GM12878 (cell line): ENCODE results near the gene HBP1. TPM values are rescaled to one million over a fixed set of nuclear protein-coding genes. Genes with fewer than 3 reads are reported as not detected.

Source experiments
- ATAC-seq: fragments of 200-7000 bp; cut with Tn5 transposase; 3 replicates; pipeline ENCODE4 v1.9.1; 2020; ENCODE audit warnings: mild to moderate bottlenecking, moderate library complexity
- BruUV-seq: library from RNA; stranded (reverse); fragments of 400-500 nt; replicated peaks from 2 replicates; lab custom pipeline; 2021; lab: Mats Ljungman, UMichigan
- CTCF ChIA-PET: fragments of 300-600 bp; sonication (Branson Sonifier 250); formaldehyde crosslinking; extraction: SDS; loops from one replicate; lab custom pipeline; 2021; ENCODE audit warnings: inconsistent platforms; lab: Yijun Ruan, JAX
- POLR2A ChIA-PET: fragments of 350-600 bp; formaldehyde crosslinking; extraction: SDS; loops from one replicate; lab custom pipeline; 2021; ENCODE audit warnings: inconsistent platforms; lab: Charles Lee
- RAD21 ChIA-PET: fragments of 300-600 bp; sonication (Branson Sonifier 250); formaldehyde crosslinking; loops from one replicate; lab custom pipeline; 2023; ENCODE audit warnings: antibody characterized with exemption; ENCODE audit not compliant: unreplicated experiment; lab: Charles Lee
- SMC1A ChIA-PET: fragments of 300-600 bp; sonication (Branson Sonifier 250); formaldehyde crosslinking; loops from one replicate; lab custom pipeline; 2023; ENCODE audit not compliant: unreplicated experiment, uncharacterized antibody; lab: Charles Lee
- DNase-seq: peaks from one replicate; pipeline ENCODE4 v3.0.0-alpha.2; 2011; ENCODE audit warnings: low read depth, low spot score
- FAIRE-seq: peaks from 3 replicates; lab custom pipeline; 2011; peaks lifted over from hg19 to GRCh38; lab: Jason Lieb, UNC
- H2AFZ ChIP-seq: 2 replicates; pipeline ENCODE4 v1.6.0; 2011; ENCODE audit warnings: low read depth, low read length, control low read depth; ENCODE audit not compliant: control insufficient read depth
- H3K27ac ChIP-seq: 2 replicates; pipeline ENCODE4 v1.5.1; 2011; ENCODE audit warnings: control low read depth; ENCODE audit not compliant: control insufficient read depth, insufficient read depth
- H3K27me3 ChIP-seq, 2 experiments: replicated peaks in 1 of 2; 2 replicates each; pipeline versions ENCODE4 v1.6.0 to v1.6.1; 2011; ENCODE audit warnings: low read length in 1 of 2; ENCODE audit not compliant: control insufficient read depth in 2 of 2, insufficient read depth in 2 of 2
- H3K36me3 ChIP-seq, 2 experiments: 2 replicates each; pipeline ENCODE4 v1.5.1; 2011; ENCODE audit warnings: low read length in 1 of 2; ENCODE audit not compliant: control insufficient read depth in 2 of 2, insufficient read depth in 2 of 2
- H3K4me1 ChIP-seq: 2 replicates; pipeline ENCODE4 v1.6.1; 2011; ENCODE audit warnings: mild to moderate bottlenecking, low read length, moderate library complexity, mixed read lengths; ENCODE audit not compliant: control insufficient read depth, insufficient read depth
- H3K4me2 ChIP-seq: 2 replicates; pipeline ENCODE4 v1.6.0; 2011; ENCODE audit warnings: control low read depth; ENCODE audit not compliant: control insufficient read depth, insufficient read depth
- H3K4me3 ChIP-seq: fragments of 200-600 bp; sonication (generic); 2 replicates; pipeline ENCODE4 v1.5.1; 2016
- H3K79me2 ChIP-seq: 2 replicates; pipeline ENCODE4 v1.6.0; 2011; ENCODE audit warnings: low read length; ENCODE audit not compliant: control insufficient read depth, insufficient read depth
- H3K9ac ChIP-seq: 2 replicates; pipeline ENCODE4 v1.8.0; 2011; ENCODE audit warnings: low read length, control low read depth, mixed read lengths; ENCODE audit not compliant: control insufficient read depth, insufficient read depth
- H3K9me3 ChIP-seq: replicated peaks from 3 replicates; pipeline ENCODE4 v1.5.1; 2011; ENCODE audit warnings: mild to moderate bottlenecking, low read length; ENCODE audit not compliant: control insufficient read depth, insufficient read depth
- H4K20me1 ChIP-seq: 2 replicates; pipeline ENCODE4 v1.6.0; 2011; ENCODE audit not compliant: control insufficient read depth, insufficient read depth
- BHLHE40 ChIP-seq, 2 experiments: fragments of 450-650 bp in 1 of 2; IDR thresholded peaks; 2 replicates each; pipeline ENCODE4 v1.6.1; 2011 to 2017; ENCODE audit warnings: low read depth in 2 of 2, borderline replicate concordance in 1 of 2, improper control_type of control experiment in 1 of 2, low read length in 1 of 2, mild to moderate bottlenecking in 1 of 2
- E2F8 ChIP-seq: fragments of 450-650 bp; IDR thresholded peaks from 2 replicates; pipeline ENCODE4 v1.6.1; 2018; ENCODE audit warnings: mild to moderate bottlenecking, low read depth, moderate library complexity; ENCODE audit not compliant: partially characterized antibody
- NKRF ChIP-seq: fragments of 450-650 bp; conservative IDR thresholded peaks from 2 replicates; pipeline ENCODE4 v1.6.1; 2017; ENCODE audit warnings: mild to moderate bottlenecking, moderate library complexity
- PRDM15 ChIP-seq: fragments of 450-650 bp; formaldehyde crosslinking; IDR thresholded peaks from 2 replicates; pipeline ENCODE4 v1.4.0; 2020; ENCODE audit warnings: mild to moderate bottlenecking, moderate library complexity
- TCF3 ChIP-seq: IDR thresholded peaks from 2 replicates; pipeline ENCODE4 v1.6.1; 2012; ENCODE audit warnings: low read depth, mild to moderate bottlenecking, low read length, borderline replicate concordance; ENCODE audit not compliant: insufficient read depth
- ZNF622 ChIP-seq: fragments of 450-650 bp; IDR thresholded peaks from 2 replicates; pipeline ENCODE4 v1.6.1; 2017; ENCODE audit warnings: mild to moderate bottlenecking, inconsistent platforms
- WGBS: methylation state at CpG from one replicate; pipeline ENCODE4 v1.1.6; 2016; ENCODE audit warnings: low lambda C conversion rate; ENCODE audit not compliant: insufficient replicate concordance, insufficient coverage; ENCODE audit errors: missing lambda C conversion rate; 5-methylcytosine and 5-hydroxymethylcytosine counted together
- in situ Hi-C: fragments of 300-500 bp; cut with MboI; formaldehyde crosslinking; loops from 9 replicates; pipeline ENCODE4 v1.14.3; 2018; ENCODE audit warnings: mixed read lengths
- intact Hi-C: fragments of 100-400 bp; cut with micrococcal nuclease; formaldehyde crosslinking; loops from one replicate; pipeline ENCODE4 v1.14.2; 2022; ENCODE audit not compliant: unreplicated experiment
- polyA plus RNA-seq, 11 experiments: library from polyadenylated mRNA; depleted of rRNA in 4 of 11; unstranded in 6 of 11; stranded (reverse) in 5 of 11; fragments of >200 nt; fragmentation: Nextera tagmentation in 4 of 11; fragmentation: Illumina TruSeq in 1 of 11; extraction: Ambion mirVana in 4 of 11; extraction: Trizol in 1 of 11; gene quantifications; 1 replicate in 1 of 11; 2 replicates in 10 of 11; pipeline versions ENCODE4 v1.2.1 to v1.2.3, GENCODE V29; 2011 to 2016; ENCODE audit warnings: inconsistent platforms in 2 of 11, missing spikeins in 2 of 11, low read depth in 1 of 11
- total RNA-seq, 4 experiments: library from RNA; depleted of rRNA in 3 of 4; stranded (reverse); fragments of >200 nt in 3 of 4; fragmentation: Illumina TruSeq in 1 of 4; extraction: Trizol in 1 of 4; gene quantifications; 2 replicates each; pipeline versions ENCODE4 v1.2.1 to v1.2.3, GENCODE V29; 2013 to 2021

Gene HBP1
- total and polyA plus RNA-seq, 10 of the 15 experiments (the other 5 are each of a cell fraction or from before 2014, with no cell fraction given) = 5.8 to 30.9 (median 9.4) TPM

- TF ChIP-seq PRDM15 (CRISPR knock-in tag) (no peak), TCF3 (no peak)
Measured at GRCh38 chr7:107133396-107133795, 35.4 kb upstream of the HBP1 start (continued).

GRCh38 chr7:107138696-107139420, 29.9 kb upstream of the HBP1 start:
- Histone ChIP-seq H3K4me2 (no peak overlapping the region), H3K4me3 (no peak overlapping the region), H3K79me2 (no peaks in the 10 kb centered on the region), H3K36me3 (no peaks in the 10 kb centered on the region), H3K4me1 (no peaks in the 10 kb centered on the region), H4K20me1 (no peaks in the 10 kb centered on the region), H3K27me3 (peaks cover 2% of the 10 kb centered on the region in 2 experiments; a peak in 3 of 4 replicates), H3K27ac (no peak overlapping the region), H2AFZ (no peak overlapping the region), H3K9me3 (no peaks in the 10 kb centered on the region), H3K9ac (no peak overlapping the region)
- DNase-seq = no peak
- no peak for ATAC-seq
- BruUV-seq = no TSS peak
- RAD21 ChIA-PET = interaction anchor here (1.0 kb wide), 2 partner anchors 10 to 29 kb away, joined by 3 read pairs; no protein-coding TSS in a partner anchor
- FAIRE-seq = no peak
- POLR2A ChIA-PET = no interaction called here
- in situ Hi-C loops (no loop called here), intact Hi-C loops (no loop called here)
- SMC1A ChIA-PET = interaction anchor here (1.0 to 1.8 kb wide), 2 partner anchors 11 to 55 kb away, joined by 4 to 6 read pairs; no protein-coding TSS in a partner anchor
- no peak for TF ChIP-seq E2F8
- no peak for TF ChIP-seq NKRF
- no peak for TF ChIP-seq BHLHE40 (IDR thresholded peaks at IDR 0.05; ENCODE audit: borderline replicate concordance in 1 of 2, low read depth in 2 of 2, low read length in 1 of 2)
- TF ChIP-seq ZNF622 = no peak
- CTCF ChIA-PET = interaction anchor here (0.6 to 10.7 kb wide), 7 partner anchors 11 to 634 kb away, joined by 3 to 101 read pairs (median 3); partner anchors contain the start of gene CCDC71L
- 57% methylated on average over 7 of the region's 7 CpGs for WGBS
